ENCODE data around the gene HIBADH. TPM values are rescaled to one million over a fixed set of nuclear protein-coding genes. Genes with fewer than 3 reads are reported as not detected.
"Not testable (repeated sequence)": the region's sequence is repeated elsewhere in the genome, so short reads cannot be mapped to it uniquely, and the experiment has no call there.

HIBADH gene
- total RNA-seq, 1 experiment from 2014 or later = 23.2 TPM

GRCh38 chr7:27510541-27510940 is 152.1 kb downstream of the HIBADH start:
- peaks cover 0 to 8% (median 0%) of the 10 kb centered on the region in 3 experiments; a peak in 4 of 7 replicates for H3K36me3 Mint-ChIP-seq (ENCODE audit: insufficient read depth in 1 of 3, low read depth in 3 of 3)
- no peak overlapping the region for H2BK15ac ChIP-seq (ENCODE audit: low read depth, low read length)
- H3T11ph ChIP-seq (ENCODE audit: low read length) = no peak overlapping the region
- H3K9me3 ChIP-seq (ENCODE audit: control insufficient read depth, low read depth, low read length) = no peaks in the 10 kb centered on the region
- no peaks in the 10 kb centered on the region for H3K23me2 ChIP-seq (ENCODE audit: insufficient read length, low read depth, low read length, poor library complexity, severe bottlenecking)
- no peak overlapping the region for H4K91ac ChIP-seq (ENCODE audit: insufficient read length, low read depth, low read length)
- no peak overlapping the region for H2BK12ac ChIP-seq (ENCODE audit: insufficient read length, low read depth, low read length)
- no peak overlapping the region for H2BK120ac ChIP-seq (ENCODE audit: low read depth, low read length, poor library complexity, severe bottlenecking)
- H4K5ac ChIP-seq (ENCODE audit: insufficient read length, low read depth, low read length) = no peak overlapping the region
- no peak for TF ChIP-seq CTCF (conservative IDR thresholded peaks at IDR 0.05)
- H4K20me1 ChIP-seq (ENCODE audit: control insufficient read depth, insufficient read depth, insufficient read length) = no peaks in the 10 kb centered on the region
- H3K4me3 Mint-ChIP-seq = no peak overlapping the region
- no peak overlapping the region for H3K56ac ChIP-seq (ENCODE audit: insufficient read length, low read depth, low read length)
- H2AK5ac ChIP-seq (ENCODE audit: insufficient read length, low read length) = no peak overlapping the region
- no peaks in the 10 kb centered on the region for H3K79me2 ChIP-seq (ENCODE audit: insufficient read depth, low read length)
- H3K4me1 ChIP-seq (ENCODE audit: insufficient read depth, low read length) = no peaks in the 10 kb centered on the region; the same call in 1 of the 2 replicates
- no peak overlapping the region for H2BK5ac ChIP-seq (ENCODE audit: insufficient read length, low read length)
- no peak overlapping the region for H3K4ac ChIP-seq (ENCODE audit: low read depth, low read length)
- peaks cover 14% of the 10 kb centered on the region for H3K27me3 Mint-ChIP-seq (ENCODE audit: low read depth)
- H2AFZ ChIP-seq (ENCODE audit: low read length) = no peak overlapping the region
- H3K9ac ChIP-seq (ENCODE audit: extremely low read depth, insufficient read length, low read length) = no peak overlapping the region
- no peak for DNase-seq
- no peak overlapping the region for H3K4me2 ChIP-seq (ENCODE audit: insufficient read depth, insufficient read length, low read length)
- H4K8ac ChIP-seq (replicated peaks; ENCODE audit: insufficient read length, low read depth, low read length) = no peak overlapping the region
- WGBS (ENCODE audit: extremely low coverage, insufficient read length, low lambda C conversion rate) = no CpG with 5 or more reads among the region's 2 CpGs
- H3K27ac ChIP-seq (ENCODE audit: insufficient read length, low read depth, low read length) = no peak overlapping the region
- no peak overlapping the region for H3K23ac ChIP-seq (ENCODE audit: insufficient read length, low read depth, low read length)
- H3K4me1 Mint-ChIP-seq = peaks cover 16 to 22% of the 10 kb centered on the region in 2 experiments
- no peaks in the 10 kb centered on the region for H3K79me1 ChIP-seq (ENCODE audit: insufficient read depth, low read depth, low read length, poor library complexity, severe bottlenecking)
- H3K27ac Mint-ChIP-seq = no peak overlapping the region
- H3K14ac ChIP-seq (ENCODE audit: insufficient read depth, low read length) = no peak overlapping the region
- H3K27me3 ChIP-seq (ENCODE audit: insufficient read depth, low read length) = no peaks in the 10 kb centered on the region
- H3K18ac ChIP-seq (ENCODE audit: insufficient read length, low read depth, low read length) = no peak overlapping the region
- peaks cover 2 to 11% of the 10 kb centered on the region in 2 experiments; a peak in 3 of 5 replicates for H3K9me3 Mint-ChIP-seq
- no peak overlapping the region for H2BK20ac ChIP-seq (ENCODE audit: low read depth, low read length, poor library complexity, severe bottlenecking)

- not testable (repeated sequence) for H3K4me1 Mint-ChIP-seq; H3K23me2 ChIP-seq (ENCODE audit: insufficient read length, low read depth, low read length, poor library complexity, severe bottlenecking); H2AK5ac ChIP-seq (ENCODE audit: insufficient read length, low read length); H3T11ph ChIP-seq (ENCODE audit: low read length); H3K27me3 Mint-ChIP-seq (ENCODE audit: low read depth); H2BK12ac ChIP-seq (ENCODE audit: insufficient read length, low read depth, low read length); H3K4ac ChIP-seq (ENCODE audit: low read depth, low read length); H2AFZ ChIP-seq (ENCODE audit: low read length); H2BK120ac ChIP-seq (ENCODE audit: low read depth, low read length, poor library complexity, severe bottlenecking); DNase-seq; H2BK5ac ChIP-seq (ENCODE audit: insufficient read length, low read length); H3K14ac ChIP-seq (ENCODE audit: insufficient read depth, low read length); H3K4me1 ChIP-seq (ENCODE audit: insufficient read depth, low read length); H3K79me1 ChIP-seq (ENCODE audit: insufficient read depth, low read depth, low read length, poor library complexity, severe bottlenecking); H3K27me3 ChIP-seq (ENCODE audit: insufficient read depth, low read length); H3K27ac ChIP-seq (ENCODE audit: insufficient read length, low read depth, low read length); H3K9me3 ChIP-seq (ENCODE audit: control insufficient read depth, low read depth, low read length); H4K8ac ChIP-seq (replicated peaks; ENCODE audit: insufficient read length, low read depth, low read length); H3K9me3 Mint-ChIP-seq; H3K79me2 ChIP-seq (ENCODE audit: insufficient read depth, low read length); H3K4me3 Mint-ChIP-seq; H3K9ac ChIP-seq (ENCODE audit: extremely low read depth, insufficient read length, low read length); H3K23ac ChIP-seq (ENCODE audit: insufficient read length, low read depth, low read length); H2BK20ac ChIP-seq (ENCODE audit: low read depth, low read length, poor library complexity, severe bottlenecking); H3K56ac ChIP-seq (ENCODE audit: insufficient read length, low read depth, low read length); H4K91ac ChIP-seq (ENCODE audit: insufficient read length, low read depth, low read length); H4K20me1 ChIP-seq (ENCODE audit: control insufficient read depth, insufficient read depth, insufficient read length); H2BK15ac ChIP-seq (ENCODE audit: low read depth, low read length); H3K27ac Mint-ChIP-seq; H3K4me2 ChIP-seq (ENCODE audit: insufficient read depth, insufficient read length, low read length); H4K5ac ChIP-seq (ENCODE audit: insufficient read length, low read depth, low read length); H3K18ac ChIP-seq (ENCODE audit: insufficient read length, low read depth, low read length); H3K36me3 Mint-ChIP-seq (ENCODE audit: insufficient read depth in 1 of 3, low read depth in 3 of 3)
- no CpG with 5 or more reads among the region's 2 CpGs for WGBS (ENCODE audit: extremely low coverage, insufficient read length, low lambda C conversion rate)
Observed at GRCh38 chr7:27501879-27502278, 160.8 kb downstream of the HIBADH start.

Data from H9 (cell line).